Measurements from ENCODE around the gene RCCD1.

GRCh38 chr15:90911906-90912769 lies 42.5 kb upstream of the RCCD1 start:
- TF ChIP-seq CTCF (IDR thresholded peaks at IDR 0.05; ENCODE audit: poor library complexity, severe bottlenecking) = no peak
- no peak for TF ChIP-seq SMC3 (conservative IDR thresholded peaks at IDR 0.05; ENCODE audit: poor library complexity)
- TF ChIP-seq POLR2AphosphoS5 (IDR thresholded peaks at IDR 0.05) = no peak
- no peak for TF ChIP-seq REST (IDR thresholded peaks at IDR 0.05; ENCODE audit: borderline replicate concordance)

Data from neural cell (in vitro differentiated cells).